NT2/D1 (cell line): ENCODE measurements around the gene MYRF.

Experiments used
- SUZ12 ChIP-seq: IDR thresholded peaks from 2 replicates; pipeline ENCODE4 v1.6.1; 2011; ENCODE audit not compliant: insufficient read length, insufficient read depth; ENCODE audit errors: extremely low read depth
- YY1 ChIP-seq: IDR thresholded peaks from 2 replicates; pipeline ENCODE4 v1.6.1; 2011; ENCODE audit not compliant: insufficient read length, insufficient read depth
- ZNF274 ChIP-seq: IDR thresholded peaks from 2 replicates; pipeline ENCODE4 v1.6.1; 2011; ENCODE audit warnings: mild to moderate bottlenecking, low read depth, low read length

- TF ChIP-seq ZNF274 (no peak), YY1 (no peak), SUZ12 (no peak)
Observed at GRCh38 chr11:61834278-61835048, 82.0 kb downstream of the MYRF start.
